Dermis blood vessel endothelial cell (primary cell): ENCODE results near the gene HEPACAM. TPM values are rescaled to one million over a fixed set of nuclear protein-coding genes. Genes with fewer than 3 reads are reported as not detected.
"Not testable (repeated sequence)": the region's sequence is repeated elsewhere in the genome, so short reads cannot be mapped to it uniquely, and the experiment has no call there.

Experiments
- DNase-seq: peaks from one replicate; pipeline ENCODE4 v3.0.0; 2010
- total RNA-seq: library from RNA; depleted of rRNA; stranded (reverse); fragments of >200 nt; gene quantifications from 2 replicates; pipeline ENCODE4 v1.2.3, GENCODE V29; 2014

The HEPACAM gene, protein sequence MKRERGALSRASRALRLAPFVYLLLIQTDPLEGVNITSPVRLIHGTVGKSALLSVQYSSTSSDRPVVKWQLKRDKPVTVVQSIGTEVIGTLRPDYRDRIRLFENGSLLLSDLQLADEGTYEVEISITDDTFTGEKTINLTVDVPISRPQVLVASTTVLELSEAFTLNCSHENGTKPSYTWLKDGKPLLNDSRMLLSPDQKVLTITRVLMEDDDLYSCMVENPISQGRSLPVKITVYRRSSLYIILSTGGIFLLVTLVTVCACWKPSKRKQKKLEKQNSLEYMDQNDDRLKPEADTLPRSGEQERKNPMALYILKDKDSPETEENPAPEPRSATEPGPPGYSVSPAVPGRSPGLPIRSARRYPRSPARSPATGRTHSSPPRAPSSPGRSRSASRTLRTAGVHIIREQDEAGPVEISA
- under 0.01 TPM in 1 of 2 replicates, not detected in the other for total RNA-seq

DNA sequence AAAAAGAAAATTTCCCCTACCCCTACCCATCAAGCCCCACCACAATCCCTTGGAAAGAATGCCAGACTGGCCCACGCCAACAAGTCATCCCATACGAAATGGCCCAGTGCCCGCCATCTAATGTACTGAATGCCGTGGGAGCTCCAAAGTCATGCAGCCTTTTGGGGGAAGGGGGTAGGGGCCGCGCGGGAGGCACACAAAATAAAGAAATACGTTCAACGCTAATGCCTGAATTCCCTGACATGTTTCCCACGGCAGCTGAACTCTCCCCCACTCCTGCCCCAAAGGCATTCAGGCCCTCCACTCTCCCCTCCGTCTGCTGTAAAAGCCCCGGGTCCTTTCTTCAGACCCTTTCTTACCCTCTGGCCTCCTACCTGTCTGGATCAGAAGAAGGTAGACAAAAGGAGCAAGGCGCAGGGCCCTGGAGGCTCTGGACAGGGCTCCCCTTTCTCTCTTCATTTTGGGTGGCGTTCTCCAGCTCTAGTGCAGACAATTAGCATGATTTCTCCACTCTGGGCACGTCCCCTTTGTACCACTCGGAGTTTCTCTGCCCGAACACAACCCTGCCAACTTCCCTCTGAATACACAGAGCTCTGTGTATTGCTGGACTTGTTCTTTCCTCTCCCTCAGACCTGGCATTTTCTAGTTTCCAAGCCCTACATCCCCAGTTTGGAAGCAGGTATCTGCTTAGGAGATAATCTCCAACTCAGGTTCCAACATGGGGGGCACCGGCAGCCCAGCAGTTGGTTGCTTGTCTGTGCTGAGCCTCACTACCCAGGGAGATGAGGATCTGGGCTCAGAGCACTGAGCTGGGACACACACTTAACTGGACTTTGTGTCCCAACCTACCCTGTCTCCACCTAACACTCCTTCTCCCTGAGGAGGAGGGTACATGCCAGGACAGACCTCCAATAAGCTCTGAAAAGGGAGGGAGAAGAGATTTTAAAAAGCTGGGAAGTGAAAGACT lies at the start of gene HEPACAM:
Gene HEPACAM, minus strand, starts transcription at position 500 of the 967 bp plus-strand sequence. Its CDS starts 41 bp downstream, at position 459.
- no peak for DNase-seq

DNA sequence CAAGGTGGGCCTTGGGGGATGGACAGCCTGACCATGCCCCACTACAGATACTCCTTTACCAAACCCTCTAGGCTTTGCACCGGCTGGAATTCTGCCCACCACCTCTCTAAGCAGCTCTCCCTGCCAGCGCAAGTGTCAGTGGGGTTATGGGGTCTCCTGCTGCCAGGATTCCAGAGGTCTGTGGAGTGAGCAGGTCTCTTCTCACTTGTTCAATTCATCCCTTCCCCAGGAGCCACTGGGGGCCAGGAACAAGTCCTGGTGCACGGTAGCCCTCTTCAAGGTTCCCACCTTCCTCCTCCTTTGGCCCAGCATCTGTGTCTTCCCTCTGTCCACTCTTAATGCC lies 48.6 kb upstream of the HEPACAM start:
- DNase-seq = no peak

DNA sequence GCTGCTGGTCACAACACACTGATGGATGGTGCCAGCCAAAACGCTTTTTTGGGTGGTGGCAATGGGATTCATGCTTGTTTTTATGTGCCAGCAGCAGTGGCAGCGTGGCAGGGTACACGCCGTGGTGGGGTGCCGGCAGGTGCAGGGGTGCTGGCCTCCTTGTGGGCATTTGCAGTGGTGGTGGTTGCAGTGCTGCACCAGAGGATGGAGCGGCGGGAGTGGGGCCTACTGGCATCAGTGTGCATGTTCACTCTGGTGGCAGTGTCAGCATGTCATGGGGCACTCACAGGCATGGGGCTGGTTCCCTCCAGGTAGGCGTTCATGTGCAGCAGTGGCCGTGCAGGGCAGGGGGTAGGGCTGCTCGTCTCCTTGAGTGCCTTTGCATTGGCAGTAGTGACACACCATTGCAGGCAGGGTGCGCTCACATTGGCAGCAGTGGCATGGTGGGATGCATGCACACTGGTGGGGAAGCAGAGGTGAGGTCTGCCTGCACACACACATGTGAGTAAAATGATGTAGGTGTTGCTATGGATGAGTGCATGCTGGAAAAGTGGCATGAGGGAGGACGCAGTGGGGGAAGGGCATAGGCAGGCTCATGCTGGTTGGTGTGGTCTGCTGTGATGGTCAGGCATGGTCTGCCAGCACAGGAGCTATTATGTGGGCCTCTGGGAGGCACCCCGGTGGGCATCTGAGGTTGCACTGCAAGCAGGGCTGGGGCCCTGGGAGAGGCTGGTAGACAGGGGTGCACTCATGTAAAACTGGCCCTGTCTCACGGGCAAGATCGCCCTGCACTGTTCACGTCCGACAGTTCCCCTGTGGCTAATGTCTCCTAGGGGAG lies 48.0 kb upstream of the HEPACAM start:
- no peak for DNase-seq

DNA sequence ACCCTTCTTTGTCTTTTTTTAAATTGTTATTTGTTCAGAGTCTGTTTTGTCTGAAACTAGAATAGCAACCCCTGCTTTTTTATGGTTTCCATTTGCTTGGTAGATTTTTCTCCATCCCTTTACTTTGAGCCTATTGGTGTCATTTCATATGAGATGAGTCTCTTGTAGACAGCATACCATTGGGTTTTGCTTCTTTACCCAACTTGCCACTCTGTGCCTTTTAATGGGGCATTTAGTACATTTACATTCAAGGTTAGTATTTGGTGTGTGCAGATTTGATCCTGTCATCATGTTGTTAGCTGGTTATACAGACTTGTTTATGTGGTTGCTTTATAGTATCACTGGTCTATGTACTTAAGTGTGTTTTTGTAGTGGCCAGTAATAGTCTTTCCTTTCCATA lies 46.2 kb upstream of the HEPACAM start:
- no peak for DNase-seq

DNA sequence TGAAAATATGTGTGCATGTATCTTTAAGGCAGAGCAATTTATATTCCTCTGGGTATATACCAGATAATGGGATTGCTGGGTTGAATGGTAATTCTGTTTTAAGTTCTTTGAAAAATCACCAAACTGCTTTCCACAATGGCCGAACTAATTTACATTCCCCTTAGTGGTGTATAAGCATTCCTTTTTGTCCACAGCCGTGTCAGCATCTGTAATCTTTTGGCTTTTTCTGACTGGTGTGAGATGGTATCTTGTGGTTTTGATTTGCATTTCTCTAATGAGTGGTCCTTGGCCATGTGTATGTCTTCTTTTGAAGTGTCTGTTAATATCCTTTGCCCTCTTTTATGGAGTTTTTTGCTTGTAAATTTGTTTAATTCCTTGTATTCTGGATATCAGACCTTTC lies 42.5 kb upstream of the HEPACAM start:
- no peak for DNase-seq

DNA sequence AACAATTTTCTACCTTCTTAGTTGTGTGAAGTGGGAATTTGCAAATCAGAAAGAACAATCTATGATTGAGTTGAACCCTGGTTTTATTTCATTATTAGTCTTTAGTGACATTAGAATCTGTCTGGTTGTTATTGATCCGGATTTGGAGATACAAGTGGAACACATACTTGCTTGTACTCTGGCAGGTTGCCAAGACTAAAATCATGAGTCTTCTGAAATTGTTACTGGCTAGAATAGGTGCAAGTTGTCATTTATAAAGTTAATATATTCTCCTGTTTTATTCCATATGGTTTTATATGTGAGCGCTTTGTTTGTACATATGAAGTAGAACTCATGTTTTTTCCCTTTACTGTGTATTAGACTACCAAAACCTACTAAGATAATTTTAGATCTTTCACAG lies 41.2 kb upstream of the HEPACAM start:
- peak; percentile 23 for DNase-seq

DNA sequence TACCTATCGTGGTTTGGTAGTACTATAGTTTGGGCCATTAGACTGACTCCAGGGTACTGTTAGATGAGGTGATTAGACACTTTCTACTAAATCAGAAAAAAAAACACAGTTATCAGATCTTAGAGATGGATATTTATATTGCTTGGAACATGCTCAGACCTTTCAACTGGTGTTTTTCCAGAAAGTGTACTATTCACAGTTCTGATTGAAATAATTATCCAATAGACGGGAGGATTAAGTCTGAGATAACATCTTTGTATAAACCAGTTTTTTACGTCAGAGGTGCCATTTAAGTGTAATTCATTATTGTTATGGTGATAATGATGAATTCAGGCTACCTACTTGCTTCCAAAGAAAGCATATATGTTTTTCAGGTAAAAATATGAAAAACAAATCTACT lies 40.7 kb upstream of the HEPACAM start:
- no peak for DNase-seq

DNA sequence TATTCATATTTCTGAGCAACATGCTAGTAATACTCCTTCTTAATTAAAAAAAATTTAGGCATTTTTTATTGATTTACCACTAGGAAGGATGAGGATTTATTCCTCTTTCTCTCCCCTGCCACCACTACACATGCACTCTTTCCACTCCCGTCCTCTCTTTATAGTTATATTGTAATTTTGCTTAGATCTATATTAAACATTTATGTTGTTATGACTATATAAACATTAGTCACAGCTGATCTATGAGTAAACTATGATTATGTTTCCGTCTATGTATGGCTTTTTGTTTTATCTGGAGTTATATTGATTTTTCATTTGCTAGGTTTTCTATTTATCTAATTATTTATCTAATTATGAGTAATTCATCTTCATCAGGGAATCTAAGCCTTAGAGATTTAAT lies 36.0 kb upstream of the HEPACAM start:
- no peak for DNase-seq

DNA sequence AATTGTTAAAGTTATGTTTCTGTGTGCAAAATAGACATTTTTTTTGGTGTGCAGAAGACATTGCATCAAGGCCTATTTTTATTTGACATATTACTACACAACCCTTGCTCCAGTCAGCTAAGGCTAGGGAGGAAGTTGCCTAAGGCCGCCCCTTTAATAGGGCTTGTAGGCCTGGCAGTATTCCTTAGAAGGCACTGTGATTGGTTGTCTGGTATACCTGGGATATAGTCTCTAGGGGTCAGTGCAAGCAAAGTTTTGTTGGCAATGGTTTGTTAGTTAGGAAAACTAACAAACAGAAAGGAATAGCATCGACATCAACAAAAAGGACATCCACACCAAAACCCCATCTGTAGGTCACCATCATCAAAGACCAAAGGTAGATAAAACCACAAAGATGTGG lies 35.1 kb upstream of the HEPACAM start:
- peak; percentile 50 for DNase-seq

DNA sequence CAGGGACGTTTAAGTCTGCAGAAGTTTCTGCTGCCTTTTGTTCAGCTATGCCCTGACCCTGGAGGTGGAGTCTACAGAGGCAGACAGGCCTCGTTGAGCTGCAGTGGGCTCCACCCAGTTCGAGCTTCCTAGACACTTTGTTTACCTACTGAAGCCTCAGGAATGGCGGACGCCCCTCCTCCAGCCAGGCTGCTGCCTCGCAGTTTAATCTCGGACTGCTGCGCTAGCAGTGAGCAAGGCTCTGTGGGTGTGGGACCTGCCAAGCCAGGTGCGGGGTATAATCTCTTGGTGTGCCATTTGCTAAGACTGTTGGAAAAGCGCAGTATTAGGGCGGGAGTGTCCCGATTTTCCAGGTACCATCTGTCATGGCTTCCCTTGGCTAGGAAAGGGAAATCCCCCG lies 32.4 kb upstream of the HEPACAM start:
- DNase-seq = not testable (repeated sequence)

DNA sequence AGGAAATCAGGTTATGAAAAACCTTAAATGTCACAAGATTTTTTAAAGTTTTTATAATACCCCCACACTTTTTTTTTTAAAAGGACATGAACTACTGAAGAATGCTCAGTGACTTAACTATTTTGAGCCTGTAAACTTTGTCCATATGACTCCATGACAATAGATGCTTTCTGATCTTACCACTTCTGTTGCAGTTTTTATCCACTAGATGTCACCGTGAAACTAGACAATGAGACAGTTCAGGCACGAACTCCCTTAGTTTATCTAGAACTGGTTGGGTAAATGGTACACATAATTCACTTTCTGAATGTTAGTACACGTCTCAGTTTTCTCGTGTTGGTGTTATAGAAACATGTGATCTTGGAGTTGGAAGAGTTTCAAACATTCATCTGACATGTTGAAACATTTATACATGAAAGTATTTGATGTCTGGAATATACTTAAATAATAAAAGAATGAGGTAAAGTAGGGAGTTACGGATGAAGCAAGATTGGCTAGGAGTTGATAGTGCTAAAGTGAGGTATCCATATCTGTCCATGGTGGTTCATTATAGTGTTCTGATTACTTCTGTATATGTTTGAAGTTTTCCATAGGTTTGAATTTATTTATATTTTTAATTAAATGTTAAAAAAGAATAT lies 26.2 kb upstream of the HEPACAM start:
- DNase-seq = peak; percentile 89

DNA sequence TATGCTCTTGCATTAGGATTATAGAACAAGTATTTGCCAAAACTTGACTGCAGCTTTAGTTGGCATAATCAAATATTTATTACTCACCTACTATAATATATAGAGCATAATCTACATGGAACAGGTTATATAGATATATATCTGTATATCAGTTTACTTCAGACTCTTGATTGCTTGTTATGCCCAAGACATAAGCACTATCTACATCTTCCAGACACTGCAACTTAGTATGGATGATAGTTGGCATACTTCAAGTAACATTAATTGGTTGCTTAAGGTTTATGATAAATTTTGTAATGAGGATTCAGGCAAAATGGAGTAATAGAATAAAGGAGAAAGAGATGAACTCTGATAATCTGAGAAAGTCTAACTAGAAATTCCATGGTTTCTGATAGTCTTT lies 19.2 kb upstream of the HEPACAM start:
- DNase-seq = no peak

DNA sequence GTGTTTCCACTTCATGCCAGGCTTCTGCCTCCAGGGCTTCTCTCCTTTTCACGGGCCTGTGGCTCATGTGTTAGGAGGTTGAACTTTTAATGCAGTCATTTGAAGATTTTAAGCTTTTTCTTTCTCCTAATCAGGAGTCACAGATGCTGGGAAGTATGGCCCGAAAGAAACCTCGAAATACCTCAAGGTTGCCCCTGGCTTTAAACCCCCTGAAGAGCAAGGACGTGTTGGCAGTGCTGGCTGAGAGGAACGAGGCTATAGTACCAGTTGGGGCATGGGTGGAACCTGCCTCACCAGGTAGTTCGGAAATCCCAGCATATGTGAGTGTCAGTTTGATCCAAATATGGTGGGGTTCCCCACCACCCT lies 18.7 kb upstream of the HEPACAM start:
- no peak for DNase-seq

DNA sequence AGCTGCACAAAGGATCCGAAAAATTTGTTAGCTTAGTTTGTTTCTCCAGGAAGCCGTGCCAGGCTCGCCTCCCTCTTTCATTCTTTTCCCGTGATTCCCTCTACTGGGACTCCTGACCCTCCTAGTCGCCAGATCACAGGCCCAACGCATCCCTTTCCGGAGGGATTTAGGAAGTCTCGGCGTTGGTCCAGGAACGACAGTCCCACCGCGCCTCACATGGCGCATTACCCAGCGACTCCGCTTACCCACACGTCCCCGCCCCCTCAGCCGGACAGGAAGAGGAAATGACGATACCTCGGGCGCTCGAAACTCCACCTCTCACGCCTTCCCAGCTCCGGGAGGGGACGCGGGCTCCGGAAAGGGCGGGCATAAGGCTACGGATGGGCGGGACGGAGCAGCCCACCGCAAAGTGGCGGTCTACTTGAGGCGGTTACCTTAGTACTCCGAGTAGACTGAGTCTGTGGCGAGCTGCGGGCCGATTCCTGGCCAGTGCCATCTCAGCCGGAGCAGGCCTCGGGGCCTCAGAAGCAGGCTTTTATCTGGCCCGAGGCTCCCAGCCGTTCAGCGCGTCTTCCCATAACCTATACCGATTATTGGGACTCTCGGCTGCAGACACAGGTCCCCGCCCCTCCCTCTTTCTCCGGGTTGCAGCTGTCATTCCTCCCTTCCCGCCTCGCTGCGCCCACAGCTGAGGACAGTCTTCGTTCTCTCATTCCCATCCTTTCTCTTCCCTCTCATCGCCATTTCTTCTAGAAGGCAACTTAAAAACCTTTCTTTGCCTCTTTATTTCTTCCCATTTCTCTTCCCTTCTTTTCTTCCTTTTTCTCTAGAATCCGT lies 18.1 kb upstream of the HEPACAM start, which contains the start of gene CCDC15:
Gene CCDC15, plus strand, starts transcription at position 450 of the 837 bp plus-strand sequence. CDS start 531 bp downstream, outside the sequence.
- DNase-seq = peak; percentile 99

DNA sequence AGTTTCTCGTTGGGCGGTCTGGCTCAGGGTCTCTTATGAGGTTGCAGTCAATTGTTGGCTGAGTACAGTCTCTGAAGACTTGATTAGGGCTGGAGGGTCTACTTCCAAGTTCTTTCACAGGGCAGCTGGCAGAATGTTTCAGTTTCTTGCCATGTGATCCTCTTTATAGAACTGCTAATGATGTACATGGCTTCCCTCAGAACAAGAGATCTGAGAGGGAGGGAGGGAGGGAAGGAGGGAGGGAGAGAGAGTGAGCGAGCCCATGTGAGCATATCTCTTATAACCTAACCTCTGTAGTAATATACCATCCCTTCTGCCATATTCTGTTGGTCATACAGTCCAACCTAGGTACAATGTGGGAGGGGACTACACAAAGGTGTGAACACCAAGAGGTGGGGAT lies 15.5 kb upstream of the HEPACAM start:
- DNase-seq = no peak

DNA sequence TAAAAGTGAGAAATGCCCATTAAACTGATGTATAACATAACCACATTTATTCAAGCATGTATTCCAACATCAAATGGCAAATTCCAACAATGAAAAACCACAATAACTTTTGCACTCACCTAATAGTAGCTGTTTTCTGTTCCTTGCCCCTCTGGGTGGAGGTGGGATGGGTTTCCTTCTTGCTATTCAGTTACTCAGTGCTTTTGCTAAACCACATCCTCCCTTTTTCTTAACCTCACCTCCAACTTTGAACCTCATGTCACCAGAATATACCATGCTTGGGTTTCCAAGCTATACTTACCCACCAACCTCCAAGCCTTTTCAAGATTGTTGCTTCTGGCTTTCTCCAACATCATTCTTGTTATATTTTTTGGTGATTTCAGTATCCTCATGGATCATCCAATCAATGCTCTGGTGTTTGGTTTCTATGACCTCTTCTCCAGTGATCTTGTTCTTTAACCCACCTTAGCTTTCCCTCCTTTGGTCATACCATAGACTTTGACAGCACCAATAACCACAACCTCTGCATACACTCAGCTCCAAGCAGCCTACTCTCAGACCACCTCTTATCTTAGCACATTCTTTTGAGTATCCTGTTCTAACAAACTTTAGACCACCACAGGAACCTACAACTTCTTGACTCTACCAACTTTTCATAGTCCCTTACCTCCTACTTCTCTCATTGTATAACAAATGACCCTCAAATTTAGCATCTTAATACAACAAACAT lies 14.9 kb upstream of the HEPACAM start:
- no peak for DNase-seq

DNA sequence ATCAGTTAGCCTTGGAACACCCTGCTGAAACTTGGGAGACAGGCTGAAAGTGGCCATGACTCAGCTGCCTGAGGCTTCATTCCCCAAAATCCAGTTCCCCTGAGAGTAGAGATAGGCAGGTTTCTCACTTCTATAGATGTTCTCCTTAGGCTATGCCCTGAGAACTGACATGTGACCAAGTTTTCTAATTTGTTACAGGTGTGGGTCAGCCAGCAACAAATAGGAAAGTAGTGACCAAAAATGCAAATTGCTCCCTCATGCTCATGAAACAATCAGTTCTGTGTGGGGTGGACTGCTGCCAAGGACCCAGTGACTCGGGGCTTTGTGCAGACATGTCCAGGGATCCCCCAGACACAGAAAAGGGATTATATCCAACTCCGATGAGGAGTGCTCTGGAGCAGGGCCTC lies 10.9 kb upstream of the HEPACAM start:
- no peak for DNase-seq

DNA sequence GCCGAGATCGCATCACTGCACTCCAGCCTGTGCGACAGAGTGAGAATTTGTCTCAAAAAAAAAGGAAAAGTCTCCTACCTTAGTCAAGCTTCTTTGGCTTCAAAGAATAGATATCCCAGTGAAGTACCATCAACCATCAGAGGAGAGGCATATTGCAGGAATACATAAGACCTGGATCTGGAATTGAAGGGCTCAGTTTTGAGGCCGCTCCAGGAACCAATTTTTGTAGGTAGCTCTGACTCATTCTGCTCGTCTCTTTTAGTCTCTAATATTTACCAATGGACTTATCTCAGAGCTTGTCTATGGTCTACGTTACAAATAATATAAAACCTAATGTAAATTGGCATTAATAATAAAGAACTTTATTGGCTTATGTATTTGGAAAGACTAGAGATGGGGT lies 10.0 kb upstream of the HEPACAM start:
- no peak for DNase-seq

DNA sequence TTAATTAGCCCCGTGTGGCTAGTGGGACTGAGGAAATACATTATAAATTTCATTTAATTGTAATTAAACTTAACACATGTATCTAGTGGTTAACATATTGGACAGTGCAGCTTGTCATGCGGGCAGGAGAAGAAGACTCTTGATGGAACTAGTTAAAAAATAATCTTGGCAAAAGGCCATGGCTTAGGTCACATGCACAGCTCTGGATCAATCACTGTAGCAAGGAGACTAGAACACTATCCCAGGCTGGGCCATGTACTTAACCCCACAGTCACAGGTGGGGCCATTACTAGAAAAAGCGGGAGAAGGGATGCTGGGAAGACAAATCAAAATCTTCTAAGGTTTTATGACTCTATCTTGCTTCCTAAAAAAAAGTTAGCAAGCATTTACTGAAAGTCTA lies 8.7 kb upstream of the HEPACAM start:
- DNase-seq = no peak

DNA sequence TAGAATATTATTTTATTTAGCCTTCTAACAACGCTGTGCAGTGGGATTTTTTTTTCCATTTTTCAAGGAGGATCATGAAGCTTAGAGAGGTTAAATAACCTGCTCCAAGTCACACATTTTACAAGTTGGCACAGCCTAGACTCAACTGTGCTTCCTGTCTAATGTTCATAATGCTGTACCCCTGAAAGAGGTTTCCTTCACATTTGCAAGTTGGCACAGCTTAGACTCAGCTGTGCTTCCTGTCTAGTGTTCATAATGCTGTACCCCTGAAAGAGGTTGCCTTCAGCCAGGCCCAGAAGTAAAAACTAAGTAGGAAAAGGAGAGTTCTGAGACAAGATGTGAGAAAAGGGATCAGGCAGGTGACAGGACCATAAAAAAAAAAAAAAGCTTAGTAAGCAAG lies 7.9 kb upstream of the HEPACAM start:
- DNase-seq = peak; percentile 20

DNA sequence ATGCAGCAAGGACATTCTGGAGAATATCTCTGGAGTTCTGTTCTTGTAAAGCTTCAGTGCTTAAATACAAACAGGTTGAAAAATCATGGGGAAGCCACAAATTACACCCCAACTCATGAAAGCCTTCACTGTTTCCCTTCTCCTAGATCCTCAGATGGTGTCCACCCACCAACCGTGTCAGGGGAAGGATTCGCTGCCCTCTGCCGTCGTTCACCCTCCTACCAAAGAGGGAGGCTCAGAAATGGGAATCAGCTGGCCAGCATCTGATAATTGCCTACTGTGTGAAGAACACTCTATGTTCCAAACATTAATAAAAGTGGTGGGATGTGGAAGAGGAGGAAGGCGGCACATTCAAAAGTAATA lies 7.4 kb upstream of the HEPACAM start:
- peak; percentile 36 for DNase-seq
